H9 (cell line): ENCODE measurements around the gene TMEM271. TPM values are rescaled to one million over a fixed set of nuclear protein-coding genes. Genes with fewer than 3 reads are reported as not detected.

Experiments used
- DNase-seq: peaks from one replicate; pipeline ENCODE4 v3.0.0-alpha.2; 2017
- H2AFZ ChIP-seq: one replicate; pipeline ENCODE4 v1.6.1; 2013; ENCODE audit warnings: mild to moderate bottlenecking, low read length, control low read depth, moderate library complexity
- H2AK5ac ChIP-seq: 2 replicates; pipeline ENCODE4 v1.6.1; 2013; ENCODE audit warnings: low read length, control low read depth, mixed read lengths; ENCODE audit not compliant: insufficient read length
- H2BK120ac ChIP-seq: one replicate; pipeline ENCODE4 v1.6.1; 2013; ENCODE audit warnings: low read depth, mild to moderate bottlenecking, low read length, control low read depth, inconsistent platforms; ENCODE audit not compliant: poor library complexity, severe bottlenecking
- H2BK12ac ChIP-seq: 2 replicates; pipeline ENCODE4 v1.6.1; 2013; ENCODE audit warnings: low read length, control low read depth, mixed read lengths, low read depth; ENCODE audit not compliant: insufficient read length
- H2BK15ac ChIP-seq: 2 replicates; pipeline ENCODE4 v1.6.1; 2013; ENCODE audit warnings: low read depth, low read length, control low read depth
- H2BK20ac ChIP-seq: one replicate; pipeline ENCODE4 v1.6.1; 2013; ENCODE audit warnings: low read depth, mild to moderate bottlenecking, low read length, control low read depth, inconsistent platforms; ENCODE audit not compliant: poor library complexity, severe bottlenecking
- H2BK5ac ChIP-seq: 2 replicates; pipeline ENCODE4 v1.6.1; 2013; ENCODE audit warnings: low read length, control low read depth, mixed read lengths; ENCODE audit not compliant: insufficient read length
- H3K14ac ChIP-seq: 2 replicates; pipeline ENCODE4 v1.6.1; 2013; ENCODE audit warnings: low read length, control low read depth; ENCODE audit not compliant: insufficient read depth
- H3K18ac ChIP-seq: 2 replicates; pipeline ENCODE4 v1.6.1; 2013; ENCODE audit warnings: low read depth, mild to moderate bottlenecking, mixed read lengths, low read length, control low read depth; ENCODE audit not compliant: insufficient read length
- H3K23ac ChIP-seq: 2 replicates; pipeline ENCODE4 v1.6.1; 2013; ENCODE audit warnings: low read length, control low read depth, mixed read lengths, low read depth; ENCODE audit not compliant: insufficient read length
- H3K23me2 ChIP-seq: 2 replicates; pipeline ENCODE4 v1.6.1; 2013; ENCODE audit warnings: low read depth, mild to moderate bottlenecking, mixed read lengths, low read length, control low read depth; ENCODE audit not compliant: insufficient read length, poor library complexity, severe bottlenecking
- H3K27ac ChIP-seq: 2 replicates; pipeline ENCODE4 v1.5.1; 2013; ENCODE audit warnings: low read length, control low read depth, mixed read lengths, low read depth; ENCODE audit not compliant: insufficient read length
- H3K27me3 ChIP-seq: 2 replicates; pipeline ENCODE4 v1.6.1; 2013; ENCODE audit warnings: low read length, control low read depth, inconsistent platforms; ENCODE audit not compliant: insufficient read depth
- H3K4ac ChIP-seq: 2 replicates; pipeline ENCODE4 v1.6.1; 2013; ENCODE audit warnings: low read depth, mild to moderate bottlenecking, control low read depth, inconsistent platforms, low read length, moderate library complexity
- H3K4me1 ChIP-seq: 2 replicates; pipeline ENCODE4 v1.6.1; 2013; ENCODE audit warnings: low read length, control low read depth, inconsistent platforms; ENCODE audit not compliant: insufficient read depth
- H3K4me2 ChIP-seq: 2 replicates; pipeline ENCODE4 v1.6.1; 2013; ENCODE audit warnings: low read length, control low read depth, mixed read lengths; ENCODE audit not compliant: insufficient read length, insufficient read depth
- H3K56ac ChIP-seq: 2 replicates; pipeline ENCODE4 v1.6.1; 2013; ENCODE audit warnings: low read depth, mild to moderate bottlenecking, mixed read lengths, low read length, control low read depth; ENCODE audit not compliant: insufficient read length
- H3K79me1 ChIP-seq: 2 replicates; pipeline ENCODE4 v1.6.1; 2013; ENCODE audit warnings: low read depth, mild to moderate bottlenecking, moderate library complexity, low read length, control low read depth, inconsistent platforms; ENCODE audit not compliant: insufficient read depth, poor library complexity, severe bottlenecking
- H3K79me2 ChIP-seq: 2 replicates; pipeline ENCODE4 v1.6.1; 2013; ENCODE audit warnings: low read length, control low read depth, inconsistent platforms; ENCODE audit not compliant: insufficient read depth
- H3K9ac ChIP-seq: 2 replicates; pipeline ENCODE4 v1.6.1; 2013; ENCODE audit warnings: low read length, control low read depth, mixed read lengths; ENCODE audit not compliant: insufficient read length; ENCODE audit errors: extremely low read depth
- H3K9me3 ChIP-seq: one replicate; pipeline ENCODE4 v1.6.1; 2013; ENCODE audit warnings: low read depth, low read length, inconsistent platforms; ENCODE audit not compliant: control insufficient read depth
- H3T11ph ChIP-seq: one replicate; pipeline ENCODE4 v1.6.1; 2013; ENCODE audit warnings: mild to moderate bottlenecking, low read length, control low read depth, inconsistent platforms
- H4K20me1 ChIP-seq: one replicate; pipeline ENCODE4 v1.6.1; 2013; ENCODE audit not compliant: control insufficient read depth, insufficient read length, insufficient read depth
- H4K5ac ChIP-seq: 2 replicates; pipeline ENCODE4 v1.6.1; 2013; ENCODE audit warnings: low read depth, mild to moderate bottlenecking, mixed read lengths, low read length, control low read depth; ENCODE audit not compliant: insufficient read length
- H4K8ac ChIP-seq: replicated peaks from 2 replicates; pipeline ENCODE4 v1.6.1; 2013; ENCODE audit warnings: low read length, control low read depth, mixed read lengths, low read depth; ENCODE audit not compliant: insufficient read length
- H4K91ac ChIP-seq: 2 replicates; pipeline ENCODE4 v1.6.1; 2013; ENCODE audit warnings: low read depth, mild to moderate bottlenecking, moderate library complexity, mixed read lengths, low read length, control low read depth; ENCODE audit not compliant: insufficient read length
- H3K27ac Mint-ChIP-seq, 3 experiments: 2 replicates in 2 of 3; 3 replicates in 1 of 3; pipeline ENCODE4 v1.8.0; 2020 to 2021; ENCODE audit warnings: mixed read lengths in 3 of 3, mild to moderate bottlenecking in 1 of 3, moderate library complexity in 1 of 3
- H3K27me3 Mint-ChIP-seq: 2 replicates; pipeline ENCODE4 v1.8.0; 2021; ENCODE audit warnings: low read depth, mild to moderate bottlenecking, moderate library complexity, mixed read lengths
- H3K36me3 Mint-ChIP-seq, 3 experiments: 2 replicates in 2 of 3; 3 replicates in 1 of 3; pipeline ENCODE4 v1.8.0; 2020 to 2021; ENCODE audit warnings: low read depth in 3 of 3, mixed read lengths in 3 of 3; ENCODE audit not compliant: insufficient read depth in 1 of 3
- H3K4me1 Mint-ChIP-seq, 2 experiments: 2 replicates each; pipeline ENCODE4 v1.8.0; 2020; ENCODE audit warnings: mixed read lengths in 2 of 2
- H3K4me3 Mint-ChIP-seq, 2 experiments: 2 replicates in 1 of 2; 3 replicates in 1 of 2; pipeline ENCODE4 v1.8.0; 2020 to 2021; ENCODE audit warnings: mild to moderate bottlenecking in 2 of 2, mixed read lengths in 2 of 2, moderate library complexity in 1 of 2
- H3K9me3 Mint-ChIP-seq, 2 experiments: 2 replicates in 1 of 2; 3 replicates in 1 of 2; pipeline ENCODE4 v1.8.0; 2020; ENCODE audit warnings: mild to moderate bottlenecking in 2 of 2, mixed read lengths in 2 of 2, moderate library complexity in 1 of 2
- CTCF ChIP-seq: fragments of 200-600 bp; sonication (generic); conservative IDR thresholded peaks from 3 replicates; pipeline ENCODE4 v1.8.0; 2021; ENCODE audit warnings: antibody characterized with exemption, mild to moderate bottlenecking
- WGBS: extraction: QIAGEN DNeasy Blood & Tissue Kit; methylation state at CpG from one replicate; pipeline ENCODE4 v1.1.7; 2013; ENCODE audit warnings: missing lambda C conversion rate, low lambda C conversion rate, mixed read lengths; ENCODE audit not compliant: insufficient read length; ENCODE audit errors: extremely low coverage; 5-methylcytosine and 5-hydroxymethylcytosine counted together
- total RNA-seq: library from RNA; stranded (reverse); gene quantifications from 2 replicates; pipeline ENCODE4 v1.2.1, GENCODE V29; 2021

TMEM271 gene
- total RNA-seq, 1 experiment from 2014 or later = 0.09 TPM

- Histone ChIP-seq H3K27me3 (no peaks in the 10 kb centered on the region), H3K4me1 (no peaks in the 10 kb centered on the region), H3T11ph (no peak overlapping the region), H3K18ac (no peak overlapping the region), H3K79me1 (no peaks in the 10 kb centered on the region), H3K14ac (no peak overlapping the region), H2AK5ac (no peak overlapping the region), H4K91ac (no peak overlapping the region), H4K8ac (no peak overlapping the region), H3K79me2 (no peaks in the 10 kb centered on the region), H2BK12ac (no peak overlapping the region), H2BK20ac (no peak overlapping the region), H2BK120ac (no peak overlapping the region), H3K23ac (no peak overlapping the region), H3K27ac (no peak overlapping the region), H3K4me2 (no peak overlapping the region), H2BK5ac (no peak overlapping the region), H3K9ac (no peak overlapping the region), H4K20me1 (no peaks in the 10 kb centered on the region), H3K23me2 (no peaks in the 10 kb centered on the region), H2BK15ac (no peak overlapping the region), H2AFZ (no peak overlapping the region), H3K56ac (no peak overlapping the region), H3K9me3 (no peaks in the 10 kb centered on the region), H3K4ac (no peak overlapping the region), H4K5ac (no peak overlapping the region)
- no CpG with 5 or more reads among the region's 8 CpGs for WGBS
- DNase-seq = no peak
- H3K4me3 Mint-ChIP-seq = no peak overlapping the region
- H3K27me3 Mint-ChIP-seq = peaks cover 2% of the 10 kb centered on the region
- H3K27ac Mint-ChIP-seq = no peak overlapping the region
- H3K36me3 Mint-ChIP-seq = peaks cover 6 to 31% (median 19%) of the 10 kb centered on the region in 3 experiments; a peak in 6 of 7 replicates
- TF ChIP-seq CTCF = no peak
- no peaks in the 10 kb centered on the region for H3K9me3 Mint-ChIP-seq
- H3K4me1 Mint-ChIP-seq = no peaks in the 10 kb centered on the region
Observed at GRCh38 chr4:538542-539142, 37.5 kb downstream of the TMEM271 start.
